ENCODE data around the gene NEO1. TPM values are rescaled to one million over a fixed set of nuclear protein-coding genes. Genes with fewer than 3 reads are reported as not detected.

The NEO1 gene
- total RNA-seq, 4 donors from 2014 or later = 12.7 to 30.5 (median 16.4) TPM

DNA sequence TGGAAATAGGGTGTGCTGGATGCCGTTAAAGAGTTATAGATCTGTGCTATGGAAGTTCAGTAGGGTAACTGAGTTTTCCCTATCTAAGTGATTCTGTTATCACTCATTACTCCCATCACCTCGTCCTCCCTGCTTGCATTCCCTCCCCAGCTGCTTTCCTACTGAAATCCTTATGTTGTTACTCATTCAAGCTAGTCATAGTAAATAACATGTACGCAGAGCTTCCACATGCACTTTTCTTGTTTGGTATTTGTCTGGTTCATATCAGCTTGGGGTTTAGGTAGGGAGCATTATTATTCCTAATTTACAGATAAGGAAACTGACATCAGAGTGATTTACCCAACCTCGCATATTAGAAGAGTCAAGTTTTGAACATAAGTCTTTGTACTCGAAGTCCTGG, 181.4 kb downstream of the NEO1 start:
- TF ChIP-seq, protein P1, sequence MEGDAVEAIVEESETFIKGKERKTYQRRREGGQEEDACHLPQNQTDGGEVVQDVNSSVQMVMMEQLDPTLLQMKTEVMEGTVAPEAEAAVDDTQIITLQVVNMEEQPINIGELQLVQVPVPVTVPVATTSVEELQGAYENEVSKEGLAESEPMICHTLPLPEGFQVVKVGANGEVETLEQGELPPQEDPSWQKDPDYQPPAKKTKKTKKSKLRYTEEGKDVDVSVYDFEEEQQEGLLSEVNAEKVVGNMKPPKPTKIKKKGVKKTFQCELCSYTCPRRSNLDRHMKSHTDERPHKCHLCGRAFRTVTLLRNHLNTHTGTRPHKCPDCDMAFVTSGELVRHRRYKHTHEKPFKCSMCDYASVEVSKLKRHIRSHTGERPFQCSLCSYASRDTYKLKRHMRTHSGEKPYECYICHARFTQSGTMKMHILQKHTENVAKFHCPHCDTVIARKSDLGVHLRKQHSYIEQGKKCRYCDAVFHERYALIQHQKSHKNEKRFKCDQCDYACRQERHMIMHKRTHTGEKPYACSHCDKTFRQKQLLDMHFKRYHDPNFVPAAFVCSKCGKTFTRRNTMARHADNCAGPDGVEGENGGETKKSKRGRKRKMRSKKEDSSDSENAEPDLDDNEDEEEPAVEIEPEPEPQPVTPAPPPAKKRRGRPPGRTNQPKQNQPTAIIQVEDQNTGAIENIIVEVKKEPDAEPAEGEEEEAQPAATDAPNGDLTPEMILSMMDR (IDR thresholded peaks at IDR 0.05; ENCODE audit: low read depth) = no peak

- TF ChIP-seq, protein P1 (IDR thresholded peaks at IDR 0.05; ENCODE audit: low read depth) = no peak
Observed at GRCh38 chr15:73237910-73238309, 185.6 kb downstream of the NEO1 start.

DNA sequence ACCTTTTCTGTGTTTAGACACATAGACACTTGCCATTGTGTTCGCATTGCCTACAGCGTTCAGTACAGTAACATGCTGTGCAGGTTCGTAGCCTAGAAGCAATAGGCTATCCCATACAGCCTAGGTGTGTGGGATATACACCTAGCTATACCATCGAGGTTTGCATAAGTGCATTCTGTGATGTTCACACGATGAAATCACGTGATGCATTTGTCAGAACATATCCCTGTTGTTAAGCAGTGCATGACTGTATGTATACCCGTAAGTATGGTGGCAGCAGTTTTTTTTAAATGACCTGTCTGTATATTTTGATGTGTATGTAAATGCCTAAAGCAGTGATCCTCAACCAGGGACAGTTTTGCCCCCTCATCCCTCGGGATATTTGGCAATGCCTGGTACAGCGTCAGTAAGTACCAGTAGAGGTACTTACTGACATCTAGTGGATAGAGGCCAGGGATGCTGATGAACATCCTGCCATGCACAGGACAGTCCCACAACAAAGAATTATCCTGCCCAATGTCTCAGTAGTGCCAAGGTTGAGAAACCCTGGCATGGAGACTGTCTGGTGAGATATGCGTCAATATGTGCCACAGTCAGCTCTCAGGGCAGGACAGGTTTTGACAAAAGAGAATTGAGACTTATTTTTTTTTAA, 187.4 kb downstream of the NEO1 start:
- TF ChIP-seq, protein P1 (IDR thresholded peaks at IDR 0.05; ENCODE audit: low read depth) = no peak

- TF ChIP-seq, protein P1 (IDR thresholded peaks at IDR 0.05; ENCODE audit: low read depth) = no peak
Observed at GRCh38 chr15:73240866-73241499, 188.7 kb downstream of the NEO1 start.

DNA sequence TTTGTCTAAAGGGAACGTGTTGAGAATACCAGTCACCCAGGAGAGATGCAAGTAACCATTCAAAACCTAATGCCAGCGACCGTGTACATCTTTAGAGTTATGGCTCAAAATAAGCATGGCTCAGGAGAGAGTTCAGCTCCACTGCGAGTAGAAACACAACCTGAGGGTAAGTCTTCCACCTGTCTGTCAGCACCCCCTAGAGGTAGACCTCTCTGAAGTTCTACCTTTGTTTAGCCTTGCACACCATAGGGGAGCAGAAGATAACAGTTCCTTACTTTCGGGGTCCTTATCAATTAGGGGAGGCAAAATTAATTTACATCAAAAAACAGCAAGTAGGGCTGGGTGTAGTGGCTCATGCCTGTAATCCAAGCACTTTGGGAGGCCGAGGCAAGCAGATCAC, 192.1 kb downstream of the NEO1 start:
- TF ChIP-seq, protein P1 (IDR thresholded peaks at IDR 0.05; ENCODE audit: low read depth) = no peak

GRCh38 chr15:73246439-73246838, 194.2 kb downstream of the NEO1 start:
- TF ChIP-seq, protein P1 (IDR thresholded peaks at IDR 0.05; ENCODE audit: low read depth) = no peak

GRCh38 chr15:73246898-73247297, 194.6 kb downstream of the NEO1 start:
- TF ChIP-seq, protein P1 (IDR thresholded peaks at IDR 0.05; ENCODE audit: low read depth) = no peak

Measured in subcutaneous adipose tissue (tissue), 4 donors.